KMS-11 (cell line): ENCODE data around the gene TNPO1.

Experiments
- H2AFZ ChIP-seq: fragments of 200-600 bp; sonication (generic); 2 replicates; pipeline ENCODE4 v1.6.1; 2016; ENCODE audit warnings: antibody characterized with exemption, mixed run types, low read depth
- H3K27ac ChIP-seq: fragments of 200-600 bp; sonication (generic); 2 replicates; pipeline ENCODE4 v1.6.1; 2016; ENCODE audit warnings: mild to moderate bottlenecking, mixed run types
- H3K27me3 ChIP-seq: fragments of 200-600 bp; sonication (generic); 2 replicates; pipeline ENCODE4 v1.6.1; 2017; ENCODE audit warnings: mild to moderate bottlenecking, low read depth, mixed run types, moderate library complexity; ENCODE audit not compliant: insufficient read depth
- H3K36me3 ChIP-seq: fragments of 200-600 bp; sonication (generic); 2 replicates; pipeline ENCODE4 v1.6.1; 2017; ENCODE audit warnings: mild to moderate bottlenecking, mixed run types; ENCODE audit not compliant: insufficient read depth
- H3K4me1 ChIP-seq: fragments of 200-600 bp; sonication (generic); 2 replicates; pipeline ENCODE4 v1.6.1; 2016; ENCODE audit warnings: mild to moderate bottlenecking, low read depth, mixed run types; ENCODE audit not compliant: poor library complexity, severe bottlenecking
- H3K4me2 ChIP-seq: fragments of 200-600 bp; sonication (generic); 2 replicates; pipeline ENCODE4 v1.7.0; 2016; ENCODE audit warnings: mild to moderate bottlenecking, mixed run types
- H3K4me3 ChIP-seq: fragments of 200-600 bp; sonication (generic); IDR thresholded peaks from 2 replicates; pipeline ENCODE4 v1.6.1; 2017; ENCODE audit warnings: low read depth, low read length, mixed read lengths; ENCODE audit not compliant: insufficient read depth
- H3K79me2 ChIP-seq: fragments of 200-600 bp; sonication (generic); 2 replicates; pipeline ENCODE4 v1.6.1; 2016; ENCODE audit warnings: low read depth, mixed run types; ENCODE audit not compliant: insufficient read depth
- H3K9ac ChIP-seq: fragments of 200-600 bp; sonication (generic); 2 replicates; pipeline ENCODE4 v1.6.1; 2016; ENCODE audit warnings: mild to moderate bottlenecking, mixed run types
- H4K20me1 ChIP-seq: fragments of 200-600 bp; sonication (generic); 2 replicates; pipeline ENCODE4 v1.6.1; 2016; ENCODE audit warnings: mild to moderate bottlenecking, mixed run types; ENCODE audit not compliant: insufficient read depth
- CTCF ChIP-seq: fragments of 200-600 bp; sonication (generic); conservative IDR thresholded peaks from 2 replicates; pipeline ENCODE4 v1.6.1; 2017; ENCODE audit warnings: low read depth, mild to moderate bottlenecking, antibody characterized with exemption, low read length, moderate library complexity, mixed read lengths

The TNPO1 gene

GRCh38 chr5:72857396-72857795 is 40.9 kb downstream of the TNPO1 start:
- H3K4me1 ChIP-seq, result peaks cover 29% of the 10 kb centered on the region
- H3K4me3 ChIP-seq, result no peak overlapping the region
- H3K27me3 ChIP-seq, result no peaks in the 10 kb centered on the region
- H3K4me2 ChIP-seq, result no peak overlapping the region
- H3K79me2 ChIP-seq, result peaks cover 97% of the 10 kb centered on the region
- TF ChIP-seq CTCF, result no peak
- no peak overlapping the region for H2AFZ ChIP-seq
- H3K27ac ChIP-seq, result no peak overlapping the region
- peaks cover 41% of the 10 kb centered on the region for H4K20me1 ChIP-seq
- no peak overlapping the region for H3K9ac ChIP-seq
- peaks cover 38% of the 10 kb centered on the region; the same call in 1 of the 2 replicates for H3K36me3 ChIP-seq

GRCh38 chr5:72859127-72859526 is 42.7 kb downstream of the TNPO1 start:
- H3K27me3 ChIP-seq, result no peaks in the 10 kb centered on the region
- no peak overlapping the region for H3K27ac ChIP-seq
- no peak overlapping the region for H3K4me2 ChIP-seq
- H4K20me1 ChIP-seq, result peaks cover 33% of the 10 kb centered on the region
- no peak overlapping the region for H3K4me3 ChIP-seq
- TF ChIP-seq CTCF, result no peak
- H3K36me3 ChIP-seq, result peaks cover 44% of the 10 kb centered on the region; the same call in 1 of the 2 replicates
- H2AFZ ChIP-seq, result no peak overlapping the region
- H3K79me2 ChIP-seq, result peaks cover 89% of the 10 kb centered on the region
- H3K4me1 ChIP-seq, result peaks cover 12% of the 10 kb centered on the region
- no peak overlapping the region for H3K9ac ChIP-seq

- no peak overlapping the region for H3K27ac ChIP-seq
- H3K4me1 ChIP-seq, result peaks cover 4% of the 10 kb centered on the region
- TF ChIP-seq CTCF, result no peak
- H3K79me2 ChIP-seq, result peaks cover 80% of the 10 kb centered on the region
- no peaks in the 10 kb centered on the region for H3K27me3 ChIP-seq
- peaks cover 35% of the 10 kb centered on the region; the same call in 1 of the 2 replicates for H3K36me3 ChIP-seq
- no peak overlapping the region for H3K9ac ChIP-seq
- H2AFZ ChIP-seq, result no peak overlapping the region
- no peak overlapping the region for H3K4me3 ChIP-seq
- H4K20me1 ChIP-seq, result peaks cover 23% of the 10 kb centered on the region
- H3K4me2 ChIP-seq, result no peak overlapping the region
Observed at GRCh38 chr5:72860499-72860898, 44.0 kb downstream of the TNPO1 start.

GRCh38 chr5:72871366-72872024 is 55.0 kb downstream of the TNPO1 start:
- H3K4me3 ChIP-seq, result no peak overlapping the region
- no peak overlapping the region for H3K9ac ChIP-seq
- H3K27me3 ChIP-seq, result no peaks in the 10 kb centered on the region
- TF ChIP-seq CTCF, result no peak
- H2AFZ ChIP-seq, result no peak overlapping the region
- 0 out of 2 replicates have a peak, but pooled peaks cover 3% of the 10 kb centered on the region for H4K20me1 ChIP-seq
- H3K27ac ChIP-seq, result no peak overlapping the region
- peaks cover 25% of the 10 kb centered on the region; the same call in 1 of the 2 replicates for H3K79me2 ChIP-seq
- no peak overlapping the region for H3K4me2 ChIP-seq
- H3K36me3 ChIP-seq, result peaks cover 18% of the 10 kb centered on the region; the same call in 1 of the 2 replicates
- H3K4me1 ChIP-seq, result no peaks in the 10 kb centered on the region
